Right ventricle myocardium inferior (tissue), 1 donor: ENCODE data around the gene ZSCAN22. TPM values are rescaled to one million over a fixed set of nuclear protein-coding genes. Genes with fewer than 3 reads are reported as not detected.
A peak's percentile ranks its signal among the peaks of the same experiment; 100 is the strongest.
"Not testable (repeated sequence)": the region's sequence is repeated elsewhere in the genome, so short reads cannot be mapped to it uniquely, and the experiment has no call there.

Source experiments
- ATAC-seq: fragments of 200-7000 bp; cut with Tn5 transposase; one replicate; pipeline ENCODE4 v1.9.1; 2020; ENCODE audit warnings: mild to moderate bottlenecking, moderate library complexity
- DNase-seq: peaks from one replicate; pipeline ENCODE4 v3.0.0; 2021; ENCODE audit errors: missing footprints
- intact Hi-C: fragments of 100-400 bp; cut with DNase I; formaldehyde crosslinking; loops from one replicate; pipeline ENCODE4 v1.11.0; 2022
- total RNA-seq: library from RNA; stranded (reverse); fragmentation: NEBNext Ultra II Directional; extraction: Animal tissue kit (Norgen Biotek cat#: 25700); gene quantifications from one replicate; pipeline ENCODE4 v1.2.1, GENCODE V29; 2021
- donor health status: DM: no; HTN: yes; CAD: no; lungs with severe emphysema.

The ZSCAN22 gene
- total RNA-seq, 1 donor from 2014 or later = 1.8 TPM

GRCh38 chr19:58310685-58311084 is 16.1 kb upstream of the ZSCAN22 start:
- ATAC-seq = peak; percentile 36
- intact Hi-C loops, DNase-seq: not testable (repeated sequence)

GRCh38 chr19:58311345-58311865 is 15.4 kb upstream of the ZSCAN22 start:
- intact Hi-C loops = no loop called here
- no peak for DNase-seq

GRCh38 chr19:58315580-58315979 is 11.2 kb upstream of the ZSCAN22 start:
- ATAC-seq (no peak), DNase-seq (no peak)
- intact Hi-C loops = no loop called here

More at GRCh38 chr19:58311345-58311865, 15.4 kb upstream of the ZSCAN22 start:
- ATAC-seq = no peak

GRCh38 chr19:58317476-58318072 is 9.2 kb upstream of the ZSCAN22 start:
- intact Hi-C loops = no loop called here
- no peak for ATAC-seq
- no peak for DNase-seq

DNA sequence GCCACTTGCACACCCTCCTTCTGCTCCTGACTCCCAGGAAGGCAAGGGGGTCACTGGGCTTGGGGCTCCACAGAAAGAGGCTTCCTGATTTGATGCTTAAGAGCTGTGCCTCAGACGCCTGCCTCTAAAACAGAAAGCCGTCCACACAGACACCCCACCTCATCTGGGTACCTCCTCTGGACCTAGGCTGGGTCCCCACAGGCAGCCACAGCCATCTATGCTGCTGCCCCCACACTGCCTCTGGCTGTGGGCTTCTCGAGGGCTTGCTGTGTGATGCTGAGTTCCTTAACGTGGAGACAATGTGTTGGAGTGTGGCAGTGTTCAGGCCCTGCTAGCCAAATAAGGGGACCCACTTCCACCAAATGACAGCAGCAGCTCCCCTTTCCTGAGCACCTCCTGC is 8.5 kb upstream of the ZSCAN22 start:
- ATAC-seq (no peak), DNase-seq (no peak)
- intact Hi-C loops = no loop called here

- DNase-seq (no peak), ATAC-seq (no peak)
- intact Hi-C loops = no loop called here
Measured at GRCh38 chr19:58319241-58319640, 7.6 kb upstream of the ZSCAN22 start.

DNA sequence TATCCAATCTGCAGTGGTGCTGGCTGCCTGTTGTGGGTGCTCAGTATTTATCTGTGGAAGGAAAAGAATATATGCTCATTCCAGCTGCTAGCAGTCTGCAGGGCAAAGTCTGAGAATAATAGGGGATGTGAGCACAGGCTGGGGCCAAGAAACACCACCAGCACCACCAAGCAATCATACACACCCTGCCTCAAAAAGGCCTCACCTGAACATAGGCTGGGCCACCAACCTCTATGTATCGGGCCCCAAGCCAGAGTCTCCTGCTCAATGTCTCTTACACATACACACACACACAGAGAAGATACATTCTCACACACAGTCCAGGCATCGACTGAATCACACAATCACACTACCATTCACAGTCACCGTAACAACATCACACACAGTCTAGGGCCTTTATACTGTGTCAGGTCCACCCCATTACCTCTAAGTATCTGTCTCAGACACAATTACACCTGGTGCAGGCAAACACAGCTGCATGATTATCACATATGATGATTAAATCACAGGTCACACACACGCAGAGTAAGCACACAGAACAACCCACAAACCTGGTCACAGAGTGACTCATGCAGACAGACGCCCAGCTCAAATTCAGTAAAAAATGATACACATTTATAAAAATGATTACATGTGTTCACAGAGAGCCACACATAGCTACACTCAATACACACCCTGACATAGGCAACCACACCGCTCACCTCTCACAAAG is 1.3 kb upstream of the ZSCAN22 start:
- DNase-seq (no peak), ATAC-seq (no peak)
- intact Hi-C loops = loop anchor here (2.0 kb wide), 1 partner anchor 55 kb away; the partner anchor contains the start of gene ZNF837

DNA sequence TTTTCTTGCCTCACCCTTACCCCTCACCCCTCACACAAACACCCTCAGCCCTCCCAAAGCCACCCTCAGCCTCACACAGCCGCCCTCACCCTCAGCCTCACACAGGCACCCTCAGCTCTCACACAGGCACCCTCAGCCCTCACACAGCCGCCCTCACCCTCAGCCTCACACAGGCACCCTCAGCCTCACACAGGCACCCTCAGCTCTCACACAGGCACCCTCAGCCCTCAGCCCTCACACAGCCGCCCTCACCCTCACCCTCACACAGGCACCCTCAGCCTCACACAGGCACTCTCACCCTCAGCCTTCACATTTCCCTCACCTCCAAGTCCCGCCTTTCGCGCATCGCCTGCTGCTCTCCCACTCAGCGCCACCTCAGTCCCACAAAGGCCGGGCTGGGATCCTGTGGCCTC is 287 bp upstream of the ZSCAN22 start:
- ATAC-seq = no peak
- DNase-seq = no peak
- intact Hi-C loops = loop anchor here (2.0 kb wide), 1 partner anchor 54 kb away; the partner anchor contains the start of gene ZNF837

DNA sequence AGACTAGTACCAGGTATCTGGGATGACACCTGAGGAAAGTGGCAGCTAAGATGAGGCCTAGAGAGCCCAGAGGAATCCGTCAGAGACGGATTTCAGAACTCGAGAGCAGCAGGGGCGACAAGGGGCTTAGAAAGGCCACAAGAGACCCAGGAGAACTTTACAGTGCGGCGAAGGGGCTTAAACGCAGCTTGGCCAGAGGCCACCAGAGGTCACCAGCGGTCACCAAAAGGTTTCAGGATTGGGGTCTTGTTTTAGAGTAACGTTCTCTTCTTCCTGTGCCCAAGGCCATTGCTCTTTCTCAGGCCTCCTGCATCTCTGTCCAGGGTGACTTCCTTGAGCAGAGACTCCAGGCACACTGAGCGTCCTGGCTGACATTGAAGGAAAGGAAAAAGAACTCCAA is 2.2 kb downstream of the ZSCAN22 start:
- ATAC-seq (no peak), DNase-seq (no peak)
- intact Hi-C loops = no loop called here

GRCh38 chr19:58330458-58330857 is 3.7 kb downstream of the ZSCAN22 start:
- DNase-seq = no peak
- intact Hi-C loops = no loop called here
- ATAC-seq = no peak

GRCh38 chr19:58332697-58333096 is 5.9 kb downstream of the ZSCAN22 start:
- DNase-seq (no peak), ATAC-seq (no peak)
- intact Hi-C loops = no loop called here

- intact Hi-C loops = no loop called here
- DNase-seq (no peak), ATAC-seq (no peak)
Measured at GRCh38 chr19:58334691-58335249, 8.0 kb downstream of the ZSCAN22 start.

GRCh38 chr19:58335630-58336029 is 8.8 kb downstream of the ZSCAN22 start:
- no peak for DNase-seq
- intact Hi-C loops = no loop called here
- ATAC-seq = no peak

- DNase-seq (no peak), ATAC-seq (no peak)
- intact Hi-C loops = no loop called here
Measured at GRCh38 chr19:58336216-58336615, 9.4 kb downstream of the ZSCAN22 start.

DNA sequence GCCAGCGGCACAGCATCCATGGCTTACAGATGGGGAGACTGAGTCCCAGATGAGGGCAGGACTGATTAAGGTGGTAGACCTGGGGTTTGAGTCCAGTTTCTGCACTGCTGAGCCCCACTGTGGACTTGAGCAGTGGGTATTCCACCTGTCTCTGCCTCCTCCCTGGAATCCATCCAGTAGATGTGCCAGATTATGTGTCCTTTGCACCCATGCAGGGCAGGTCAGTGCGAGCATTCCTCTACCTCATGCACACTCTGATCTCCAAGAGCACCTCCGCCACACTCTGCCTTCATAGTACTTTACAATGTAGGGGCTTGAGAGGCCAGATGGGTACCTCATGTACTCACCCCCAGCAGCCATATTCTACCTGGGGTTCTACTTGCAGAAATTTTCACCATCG is 10.0 kb downstream of the ZSCAN22 start:
- DNase-seq (no peak), ATAC-seq (no peak)
- intact Hi-C loops = no loop called here

DNA sequence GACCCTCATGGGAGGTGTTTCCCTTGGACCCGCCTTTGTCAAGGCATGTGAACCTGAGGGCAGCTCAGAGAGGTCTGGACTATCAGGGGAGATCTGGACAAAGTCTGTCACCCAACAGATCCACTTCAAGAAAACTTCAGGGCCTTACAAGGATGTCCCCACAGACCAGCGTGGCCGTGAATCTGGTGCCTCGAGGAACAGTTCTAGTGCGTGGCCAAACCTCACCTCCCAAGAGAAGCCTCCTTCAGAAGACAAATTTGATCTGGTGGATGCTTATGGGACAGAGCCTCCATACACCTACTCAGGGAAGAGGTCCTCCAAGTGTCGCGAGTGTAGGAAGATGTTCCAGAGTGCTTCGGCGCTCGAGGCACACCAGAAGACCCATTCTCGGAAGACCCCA is 11.5 kb downstream of the ZSCAN22 start:
- DNase-seq (no peak), ATAC-seq (no peak)
- intact Hi-C loops = no loop called here

DNA sequence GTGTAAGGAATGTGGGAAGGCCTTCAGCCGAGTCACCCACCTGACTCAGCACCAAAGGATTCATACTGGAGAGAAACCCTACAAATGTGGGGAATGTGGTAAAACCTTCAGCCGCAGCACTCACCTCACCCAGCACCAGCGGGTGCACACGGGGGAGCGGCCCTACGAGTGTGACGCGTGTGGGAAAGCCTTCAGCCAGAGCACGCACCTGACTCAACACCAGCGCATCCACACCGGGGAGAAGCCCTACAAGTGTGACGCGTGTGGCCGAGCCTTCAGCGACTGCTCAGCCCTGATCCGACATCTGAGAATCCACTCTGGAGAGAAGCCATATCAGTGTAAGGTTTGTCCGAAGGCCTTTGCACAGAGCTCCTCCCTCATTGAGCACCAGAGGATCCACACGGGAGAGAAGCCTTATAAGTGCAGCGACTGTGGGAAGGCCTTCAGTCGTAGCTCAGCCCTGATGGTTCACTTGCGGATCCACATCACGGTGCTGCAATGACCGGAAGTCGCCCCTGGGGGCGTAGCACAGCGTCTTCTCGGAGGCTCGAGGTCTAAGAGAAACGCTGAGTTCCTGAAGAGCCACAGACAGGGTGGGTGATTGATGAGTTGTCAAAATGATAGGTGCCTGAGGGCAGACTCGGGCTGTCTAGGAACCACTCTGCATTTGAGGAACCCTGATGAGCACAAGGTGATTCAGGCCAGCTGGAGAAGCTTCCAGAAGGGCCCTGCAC is 12.2 kb downstream of the ZSCAN22 start:
- DNase-seq (no peak), ATAC-seq (no peak)
- intact Hi-C loops = no loop called here

DNA sequence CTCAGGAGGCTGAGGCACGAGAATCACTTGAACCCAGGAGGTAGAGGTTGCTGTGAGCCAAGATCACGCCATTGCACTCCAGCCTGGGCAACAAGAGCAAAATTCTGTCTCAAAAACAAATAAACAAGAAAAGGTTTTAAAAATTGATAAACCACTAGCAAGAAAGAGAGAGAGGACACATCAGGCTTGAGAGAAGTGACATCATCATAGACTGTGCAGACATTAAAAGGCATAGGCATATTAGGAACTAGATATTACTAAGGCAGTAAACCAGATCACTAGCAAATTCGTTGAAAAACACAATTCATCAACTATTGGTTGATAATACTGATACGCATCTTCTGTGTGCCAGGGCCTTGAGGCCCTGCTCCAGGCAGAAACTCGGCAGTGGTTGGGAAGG is 18.8 kb downstream of the ZSCAN22 start:
- intact Hi-C loops = no loop called here
- ATAC-seq = no peak
- no peak for DNase-seq
